BJ (cell line): ENCODE measurements around the gene WWOX. TPM values are rescaled to one million over a fixed set of nuclear protein-coding genes. Genes with fewer than 3 reads are reported as not detected.

Experiments used
- CTCF ChIA-PET: fragments of 350-600 bp; formaldehyde crosslinking; extraction: SDS; loops from one replicate; lab custom pipeline; 2021; ENCODE audit warnings: antibody characterized with exemption, inconsistent platforms; lab: Yijun Ruan, JAX
- POLR2A ChIA-PET: fragments of 300-600 bp; sonication (Branson Sonifier 250); formaldehyde crosslinking; extraction: SDS; loops from one replicate; lab custom pipeline; 2021; ENCODE audit warnings: antibody characterized with exemption; lab: Charles Lee
- DNase-seq: peaks from one replicate; pipeline ENCODE4 v3.0.0-alpha.2; 2011; ENCODE audit warnings: low read depth
- H3K27me3 ChIP-seq: 2 replicates; pipeline ENCODE4 v1.6.0; 2011; ENCODE audit warnings: low read length; ENCODE audit not compliant: control insufficient read depth, insufficient read depth
- H3K36me3 ChIP-seq: 2 replicates; pipeline ENCODE4 v1.5.1; 2011; ENCODE audit warnings: low read length; ENCODE audit not compliant: control insufficient read depth, insufficient read depth
- H3K4me3 ChIP-seq: 2 replicates; pipeline ENCODE4 v1.5.1; 2011; ENCODE audit warnings: low read depth, mild to moderate bottlenecking, control low read depth, low read length
- CTCF ChIP-seq: IDR thresholded peaks from 2 replicates; pipeline ENCODE4 v1.5.1; 2011; ENCODE audit warnings: low read depth, mild to moderate bottlenecking, control low read depth, inconsistent platforms, low read length, moderate library complexity; ENCODE audit not compliant: insufficient read depth
- polyA plus RNA-seq: library from polyadenylated mRNA; depleted of rRNA; stranded (reverse); fragments of >200 nt; gene quantifications from 2 replicates; pipeline ENCODE4 v1.2.3, GENCODE V29; 2011

The WWOX gene
- polyA plus RNA-seq, 1 experiment: 3.1 TPM

GRCh38 chr16:78113258-78113657 is 13.8 kb downstream of the WWOX start:
- Histone ChIP-seq H3K4me3 (no peak overlapping the region), H3K36me3 (no peaks in the 10 kb centered on the region), H3K27me3 (no peaks in the 10 kb centered on the region)
- ChIA-PET POLR2A (no interaction called here), CTCF (no interaction called here)
- no peak for DNase-seq
- TF ChIP-seq CTCF: no peak

DNA sequence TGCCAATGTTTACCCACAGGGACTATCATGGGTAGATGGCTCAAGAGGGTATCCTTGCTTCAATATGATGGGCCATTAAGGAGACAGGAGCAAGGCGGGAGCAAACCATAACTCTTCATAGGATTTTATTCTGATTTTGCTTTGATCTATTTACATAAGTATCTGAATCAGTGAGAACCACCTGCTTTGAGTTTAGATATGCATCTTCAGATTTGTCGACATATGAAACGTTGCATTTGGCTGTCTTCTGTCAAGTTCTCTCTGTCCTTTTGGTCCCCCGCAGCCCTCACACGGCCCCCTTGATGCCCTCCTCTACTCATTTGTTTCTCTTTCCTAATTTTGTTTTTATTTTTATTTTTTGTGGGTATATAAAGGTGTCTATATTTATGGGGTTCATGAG is 16.2 kb downstream of the WWOX start:
- no peak overlapping the region for H3K4me3 ChIP-seq
- POLR2A ChIA-PET: no interaction called here
- no peaks in the 10 kb centered on the region for H3K36me3 ChIP-seq
- no peaks in the 10 kb centered on the region for H3K27me3 ChIP-seq
- no peak for TF ChIP-seq CTCF
- no peak for DNase-seq
- CTCF ChIA-PET: interaction anchor here (1.2 kb wide), 1 partner anchor 8 kb away, joined by 4 read pairs; no protein-coding TSS in a partner anchor

- no peak for TF ChIP-seq CTCF
- Histone ChIP-seq H3K4me3 (no peak overlapping the region), H3K27me3 (no peaks in the 10 kb centered on the region), H3K36me3 (no peaks in the 10 kb centered on the region)
- no peak for DNase-seq
- POLR2A ChIA-PET: no interaction called here
- CTCF ChIA-PET: no interaction called here
Measured at GRCh38 chr16:78116946-78117345, 17.5 kb downstream of the WWOX start.

DNA sequence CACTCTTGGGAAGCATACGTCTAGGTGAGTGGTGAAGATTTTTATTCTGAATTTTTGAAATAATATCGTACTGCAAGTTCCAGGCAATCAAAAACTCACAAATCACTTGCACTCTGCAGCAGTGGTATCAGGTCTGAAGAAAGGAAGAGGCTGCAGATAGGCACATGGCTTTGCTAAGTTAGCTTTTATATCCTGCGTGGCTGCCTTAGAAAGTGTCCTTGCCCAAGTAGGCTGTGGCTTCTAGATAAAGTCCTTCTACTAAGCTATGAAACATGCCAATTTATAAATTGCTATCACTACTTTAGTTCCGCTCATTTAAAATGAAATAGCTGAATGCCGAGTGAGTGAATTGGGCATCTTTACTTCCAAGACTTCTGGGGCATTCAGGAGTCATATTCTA is 17.9 kb downstream of the WWOX start:
- ChIA-PET POLR2A (no interaction called here), CTCF (no interaction called here)
- H3K27me3 ChIP-seq: no peaks in the 10 kb centered on the region
- no peak overlapping the region for H3K4me3 ChIP-seq
- no peaks in the 10 kb centered on the region for H3K36me3 ChIP-seq
- DNase-seq: no peak
- TF ChIP-seq CTCF: no peak

GRCh38 chr16:78118469-78119025 is 19.1 kb downstream of the WWOX start:
- TF ChIP-seq CTCF: no peak
- DNase-seq: no peak
- POLR2A ChIA-PET: no interaction called here
- H3K4me3 ChIP-seq: no peak overlapping the region
- H3K36me3 ChIP-seq: no peaks in the 10 kb centered on the region
- H3K27me3 ChIP-seq: no peaks in the 10 kb centered on the region
- CTCF ChIA-PET: no interaction called here
